Measurements from ENCODE around the gene SH2D1A.
"Not testable (repeated sequence)": the region's sequence is repeated elsewhere in the genome, so short reads cannot be mapped to it uniquely, and the experiment has no call there.

SH2D1A gene

DNA sequence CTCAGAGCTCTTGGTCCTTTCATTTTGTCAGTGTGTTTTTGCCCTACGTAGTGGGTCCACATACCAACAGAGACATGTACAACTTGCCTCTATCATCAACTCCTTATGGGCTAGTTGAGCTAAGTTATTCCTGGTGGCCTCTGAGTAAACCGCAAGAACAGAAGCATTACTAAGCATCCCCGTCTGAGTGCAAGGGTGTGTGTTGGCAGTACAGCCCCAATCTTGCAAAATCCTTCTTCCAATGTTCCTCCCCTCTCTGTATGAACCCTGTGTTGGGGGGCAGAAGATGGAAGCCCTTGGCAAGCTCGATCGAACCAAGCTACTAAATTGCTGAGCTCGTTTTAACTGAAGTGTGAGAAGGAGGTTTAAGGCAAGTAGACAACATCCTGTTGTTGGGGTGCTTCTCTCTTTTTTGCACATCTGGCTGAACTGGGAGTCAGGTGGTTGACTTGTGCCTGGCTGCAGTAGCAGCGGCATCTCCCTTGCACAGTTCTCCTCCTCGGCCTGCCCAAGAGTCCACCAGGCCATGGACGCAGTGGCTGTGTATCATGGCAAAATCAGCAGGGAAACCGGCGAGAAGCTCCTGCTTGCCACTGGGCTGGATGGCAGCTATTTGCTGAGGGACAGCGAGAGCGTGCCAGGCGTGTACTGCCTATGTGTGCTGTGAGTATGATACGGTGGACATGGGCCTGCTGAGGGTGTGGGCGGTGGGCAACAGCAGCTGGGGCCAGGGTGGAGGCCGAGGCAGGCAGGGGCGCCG is at the start of gene SH2D1A:
Gene SH2D1A (plus strand): TSS at position 447 of the 760 bp plus-strand sequence. CDS start 80 bp downstream, at position 527.
- DNase-seq = no peak
- in situ Hi-C loops (cut with HindIII; ENCODE audit: low pct_ligation_motif_present, low sequenced_read_pairs) = no loop called here
- TF ChIP-seq, protein P1, sequence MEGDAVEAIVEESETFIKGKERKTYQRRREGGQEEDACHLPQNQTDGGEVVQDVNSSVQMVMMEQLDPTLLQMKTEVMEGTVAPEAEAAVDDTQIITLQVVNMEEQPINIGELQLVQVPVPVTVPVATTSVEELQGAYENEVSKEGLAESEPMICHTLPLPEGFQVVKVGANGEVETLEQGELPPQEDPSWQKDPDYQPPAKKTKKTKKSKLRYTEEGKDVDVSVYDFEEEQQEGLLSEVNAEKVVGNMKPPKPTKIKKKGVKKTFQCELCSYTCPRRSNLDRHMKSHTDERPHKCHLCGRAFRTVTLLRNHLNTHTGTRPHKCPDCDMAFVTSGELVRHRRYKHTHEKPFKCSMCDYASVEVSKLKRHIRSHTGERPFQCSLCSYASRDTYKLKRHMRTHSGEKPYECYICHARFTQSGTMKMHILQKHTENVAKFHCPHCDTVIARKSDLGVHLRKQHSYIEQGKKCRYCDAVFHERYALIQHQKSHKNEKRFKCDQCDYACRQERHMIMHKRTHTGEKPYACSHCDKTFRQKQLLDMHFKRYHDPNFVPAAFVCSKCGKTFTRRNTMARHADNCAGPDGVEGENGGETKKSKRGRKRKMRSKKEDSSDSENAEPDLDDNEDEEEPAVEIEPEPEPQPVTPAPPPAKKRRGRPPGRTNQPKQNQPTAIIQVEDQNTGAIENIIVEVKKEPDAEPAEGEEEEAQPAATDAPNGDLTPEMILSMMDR (IDR thresholded peaks at IDR 0.05; ENCODE audit: low read depth, low read length, missing control alignments) = no peak
- Histone ChIP-seq H3K27ac (no peak within 1 kb of the TSS), H3K4me3 (ENCODE audit: low read depth, low read length) (no peak within 1 kb of the TSS), H3K27me3 (replicated peaks) (no peaks in the 10 kb centered on the region), H3K36me3 (replicated peaks) (no peaks in the 10 kb centered on the region)

DNA sequence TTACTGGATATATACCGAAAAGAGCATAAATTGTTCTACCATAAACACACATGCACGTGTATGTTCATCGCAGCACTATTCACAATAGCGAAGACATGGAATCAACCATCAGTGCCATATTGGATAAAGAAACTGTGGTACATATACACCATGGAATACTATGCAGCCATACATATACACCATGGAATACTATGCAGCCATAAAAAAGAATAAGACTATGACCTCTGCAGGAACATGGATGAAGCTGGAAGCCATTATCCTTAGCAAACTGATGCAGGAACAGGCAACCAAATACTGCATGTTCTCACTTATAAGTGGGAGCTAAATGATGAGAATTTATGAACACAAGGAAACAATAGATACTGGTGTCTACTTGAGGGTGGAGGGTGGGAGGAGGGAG is 47.0 kb upstream of the SH2D1A start:
- H3K27ac ChIP-seq; H3K27me3 ChIP-seq (replicated peaks); H3K4me3 ChIP-seq (ENCODE audit: low read depth, low read length); in situ Hi-C loops (cut with HindIII; ENCODE audit: low pct_ligation_motif_present, low sequenced_read_pairs); DNase-seq; H3K36me3 ChIP-seq (replicated peaks): not testable (repeated sequence)

DNA sequence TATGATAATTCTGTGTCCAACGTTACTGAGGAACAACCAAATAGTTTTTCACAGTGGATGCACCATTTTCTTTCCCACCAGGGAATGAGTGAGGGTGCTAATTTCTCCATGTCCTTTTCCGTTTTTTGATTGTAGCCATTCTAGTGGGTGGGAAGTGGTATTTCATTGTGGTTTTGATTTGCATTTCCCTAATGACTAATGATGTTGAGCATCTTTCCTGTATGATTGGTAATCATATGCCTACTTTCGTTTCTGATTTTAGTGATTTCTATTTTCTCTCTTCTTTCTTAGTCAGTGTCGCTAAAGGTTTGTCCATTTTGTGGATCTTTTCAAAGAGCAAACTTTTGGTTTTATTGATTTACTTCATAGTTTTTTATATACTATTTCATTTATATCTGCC is 46.0 kb upstream of the SH2D1A start:
- Histone ChIP-seq H3K27me3 (replicated peaks) (no peaks in the 10 kb centered on the region), H3K27ac (no peak overlapping the region), H3K4me3 (ENCODE audit: low read depth, low read length) (no peak overlapping the region), H3K36me3 (replicated peaks) (no peaks in the 10 kb centered on the region)
- DNase-seq = no peak
- TF ChIP-seq, protein P1 (IDR thresholded peaks at IDR 0.05; ENCODE audit: low read depth, low read length, missing control alignments) = no peak
- in situ Hi-C loops (cut with HindIII; ENCODE audit: low pct_ligation_motif_present, low sequenced_read_pairs) = no loop called here

DNA sequence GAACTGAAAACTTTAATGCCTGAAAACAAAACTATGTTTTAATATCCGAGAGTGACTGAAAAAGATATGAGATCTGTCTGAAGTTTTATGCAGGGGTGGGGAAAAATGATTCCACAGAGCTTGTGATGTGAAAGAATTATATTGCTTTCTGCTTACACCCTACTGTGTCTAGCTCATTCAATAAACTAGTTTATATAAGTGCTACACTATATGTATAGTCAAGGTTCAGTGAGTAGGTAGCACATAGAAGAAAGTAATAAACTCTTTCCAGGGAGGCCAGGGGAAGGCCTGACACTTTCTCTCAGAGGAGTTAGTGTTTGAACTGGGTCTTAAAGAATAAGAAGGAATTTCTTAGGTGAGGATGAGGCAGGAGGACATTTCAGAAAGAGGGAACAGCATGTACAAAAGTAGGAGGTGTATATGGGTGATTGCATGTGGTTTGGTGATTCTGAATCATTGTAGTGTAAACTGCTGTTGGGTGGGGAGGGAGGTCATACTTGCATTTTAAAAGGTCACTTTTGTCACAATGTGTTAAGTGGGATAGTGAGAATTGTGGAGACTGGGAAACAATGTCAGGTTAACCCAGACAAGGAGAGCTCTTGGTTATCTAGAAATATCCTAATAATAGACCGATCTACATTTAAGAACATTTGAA is 39.0 kb upstream of the SH2D1A start:
- in situ Hi-C loops (cut with HindIII; ENCODE audit: low pct_ligation_motif_present, low sequenced_read_pairs) = no loop called here
- TF ChIP-seq, protein P1 (IDR thresholded peaks at IDR 0.05; ENCODE audit: low read depth, low read length, missing control alignments) = no peak
- Histone ChIP-seq H3K27me3 (replicated peaks) (no peaks in the 10 kb centered on the region), H3K36me3 (replicated peaks) (no peaks in the 10 kb centered on the region), H3K4me3 (ENCODE audit: low read depth, low read length) (no peak overlapping the region), H3K27ac (no peak overlapping the region)
- DNase-seq = no peak

DNA sequence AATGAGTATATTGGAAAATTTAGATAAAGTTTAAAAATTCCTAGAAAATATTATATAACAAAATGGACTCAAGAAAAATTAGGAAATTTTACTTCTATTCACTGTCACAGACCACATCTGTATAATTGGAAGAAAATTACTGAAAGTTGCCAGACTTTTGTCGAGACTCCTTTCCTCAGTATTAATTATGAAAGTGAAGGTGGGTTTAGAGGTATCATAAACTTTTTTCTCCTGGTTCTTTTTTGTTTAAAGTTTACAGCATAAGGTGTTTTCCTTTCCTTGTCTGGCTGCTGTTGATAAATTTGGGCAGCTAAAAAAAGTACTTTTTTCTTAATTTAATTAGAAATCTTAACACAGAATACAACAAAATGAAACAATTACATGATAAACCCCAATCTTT is 20.6 kb upstream of the SH2D1A start:
- Histone ChIP-seq H3K36me3 (replicated peaks) (no peaks in the 10 kb centered on the region), H3K27me3 (replicated peaks) (no peaks in the 10 kb centered on the region), H3K27ac (no peak overlapping the region), H3K4me3 (ENCODE audit: low read depth, low read length) (no peak overlapping the region)
- TF ChIP-seq, protein P1 (IDR thresholded peaks at IDR 0.05; ENCODE audit: low read depth, low read length, missing control alignments) = no peak
- in situ Hi-C loops (cut with HindIII; ENCODE audit: low pct_ligation_motif_present, low sequenced_read_pairs) = no loop called here
- no peak for DNase-seq

DNA sequence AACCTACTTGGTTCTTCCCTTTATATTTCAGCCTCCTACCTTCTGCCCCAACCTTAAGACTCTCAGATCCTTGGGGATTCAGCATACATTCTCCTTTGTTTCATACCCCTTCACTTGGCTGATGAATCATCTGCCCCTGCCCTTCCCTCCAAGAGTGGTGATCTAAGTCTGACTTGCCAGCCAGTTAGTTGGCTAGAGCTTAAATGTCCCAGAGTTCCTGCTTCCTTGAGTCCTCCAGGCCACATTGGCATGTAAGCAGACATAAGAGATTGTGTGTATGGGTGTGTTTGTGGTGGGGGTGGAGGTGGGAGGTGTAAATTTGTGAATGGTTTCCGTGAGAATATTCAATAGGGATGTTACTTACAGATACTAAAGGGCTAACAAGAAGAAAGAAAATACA is 17.6 kb upstream of the SH2D1A start:
- in situ Hi-C loops (cut with HindIII; ENCODE audit: low pct_ligation_motif_present, low sequenced_read_pairs) = no loop called here
- TF ChIP-seq, protein P1 (IDR thresholded peaks at IDR 0.05; ENCODE audit: low read depth, low read length, missing control alignments) = no peak
- no peak for DNase-seq

More for the DNA sequence above, 17.6 kb upstream of the SH2D1A start:
- no peaks in the 10 kb centered on the region for H3K36me3 ChIP-seq (replicated peaks)
- no peaks in the 10 kb centered on the region for H3K27me3 ChIP-seq (replicated peaks)
- no peak overlapping the region for H3K4me3 ChIP-seq (ENCODE audit: low read depth, low read length)
- H3K27ac ChIP-seq = no peak overlapping the region

Data from brain microvascular endothelial cell (primary cell).